Measurements from ENCODE around the gene ELMO1. TPM values are rescaled to one million over a fixed set of nuclear protein-coding genes. Genes with fewer than 3 reads are reported as not detected.

Gene ELMO1
- polyA plus RNA-seq, 1 donor (not counting 4 experiments of a cell fraction or from before 2014, with no cell fraction given), result not detected

GRCh38 chr7:37327288-37327687, 121.4 kb downstream of the ELMO1 start:
- Histone ChIP-seq H3K36me3 (ENCODE audit: control insufficient read depth in 2 of 2, extremely low read depth in 1 of 2, insufficient read depth in 2 of 2, low read length in 2 of 2) (no peaks in the 10 kb centered on the region), H3K4me1 (ENCODE audit: control insufficient read depth, extremely low read depth, insufficient read depth, low read length) (no peaks in the 10 kb centered on the region), H3K27me3 (ENCODE audit: control insufficient read depth, extremely low read depth, insufficient read depth, low read length) (no peaks in the 10 kb centered on the region), H2AFZ (ENCODE audit: control insufficient read depth, low read length) (no peak overlapping the region), H3K27ac (ENCODE audit: control insufficient read depth, insufficient read depth, low read length) (no peak overlapping the region), H3K79me2 (ENCODE audit: control insufficient read depth, insufficient read depth, low read length) (no peaks in the 10 kb centered on the region), H3K4me3 (ENCODE audit: control insufficient read depth in 2 of 3, extremely low read depth in 1 of 3, insufficient read depth in 2 of 3, low read depth in 1 of 3, low read length in 3 of 3) (no peak overlapping the region), H3K9ac (ENCODE audit: control insufficient read depth, extremely low read depth, insufficient read depth, low read length) (no peak overlapping the region), H3K9me1 (ENCODE audit: control insufficient read depth, extremely low read depth, insufficient read depth, low read length) (no peaks in the 10 kb centered on the region), H3K9me3 (ENCODE audit: control insufficient read depth, low read depth, low read length) (no peaks in the 10 kb centered on the region), H3K4me2 (ENCODE audit: control insufficient read depth, extremely low read depth, insufficient read depth, low read depth, low read length) (no peak overlapping the region), H4K20me1 (ENCODE audit: control insufficient read depth, extremely low read depth, insufficient read depth, low read length) (no peaks in the 10 kb centered on the region)
- no peak for TF ChIP-seq CTCF (optimal IDR thresholded peaks at IDR 0.05 in 1 of 3, IDR thresholded peaks at IDR 0.05 in 1 of 3, conservative IDR thresholded peaks at IDR 0.05 in 1 of 3; ENCODE audit: extremely low read depth in 1 of 3, insufficient read depth in 2 of 3, low read length in 3 of 3)
- TF ChIP-seq EZH2 (IDR thresholded peaks at IDR 0.05; ENCODE audit: low read length), result no peak
- dilution Hi-C loops (cut with MboI; ENCODE audit: extremely low pct_ligation_motif_present, low sequenced_read_pairs), result no loop called here
- FAIRE-seq (no peak), DNase-seq (ENCODE audit: low read depth, low spot score) (no peak)

DNA sequence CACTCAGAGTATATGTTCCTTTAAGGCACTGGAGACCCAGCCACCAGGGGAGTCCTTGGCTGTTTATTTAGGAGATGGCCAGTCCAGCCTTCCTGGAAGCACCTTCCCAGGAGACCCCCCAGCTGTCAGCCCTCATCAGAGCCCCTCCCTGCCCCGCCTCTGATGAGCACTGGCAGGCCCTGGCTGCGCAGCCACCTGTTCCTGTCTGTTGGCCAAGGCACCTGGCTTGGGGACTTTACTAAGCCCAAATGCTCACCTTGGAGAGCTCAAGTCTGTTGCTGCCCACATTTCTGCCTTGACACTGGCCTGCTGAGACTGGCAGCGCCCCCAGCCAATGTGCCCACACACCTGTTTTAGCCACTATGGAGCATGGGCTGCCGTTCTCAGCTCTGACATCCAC, 124.7 kb downstream of the ELMO1 start:
- Histone ChIP-seq H2AFZ (ENCODE audit: control insufficient read depth, low read length) (no peak overlapping the region), H3K9me1 (ENCODE audit: control insufficient read depth, extremely low read depth, insufficient read depth, low read length) (no peaks in the 10 kb centered on the region), H4K20me1 (ENCODE audit: control insufficient read depth, extremely low read depth, insufficient read depth, low read length) (no peaks in the 10 kb centered on the region), H3K9me3 (ENCODE audit: control insufficient read depth, low read depth, low read length) (no peaks in the 10 kb centered on the region), H3K9ac (ENCODE audit: control insufficient read depth, extremely low read depth, insufficient read depth, low read length) (no peak overlapping the region), H3K4me1 (ENCODE audit: control insufficient read depth, extremely low read depth, insufficient read depth, low read length) (no peaks in the 10 kb centered on the region), H3K36me3 (ENCODE audit: control insufficient read depth in 2 of 2, extremely low read depth in 1 of 2, insufficient read depth in 2 of 2, low read length in 2 of 2) (no peaks in the 10 kb centered on the region), H3K4me2 (ENCODE audit: control insufficient read depth, extremely low read depth, insufficient read depth, low read depth, low read length) (no peak overlapping the region), H3K27me3 (ENCODE audit: control insufficient read depth, extremely low read depth, insufficient read depth, low read length) (no peaks in the 10 kb centered on the region), H3K27ac (ENCODE audit: control insufficient read depth, insufficient read depth, low read length) (no peak overlapping the region), H3K79me2 (ENCODE audit: control insufficient read depth, insufficient read depth, low read length) (no peaks in the 10 kb centered on the region), H3K4me3 (ENCODE audit: control insufficient read depth in 2 of 3, extremely low read depth in 1 of 3, insufficient read depth in 2 of 3, low read depth in 1 of 3, low read length in 3 of 3) (no peak overlapping the region)
- DNase-seq (ENCODE audit: low read depth, low spot score), result no peak
- dilution Hi-C loops (cut with MboI; ENCODE audit: extremely low pct_ligation_motif_present, low sequenced_read_pairs), result no loop called here
- FAIRE-seq, result no peak
- no peak for TF ChIP-seq CTCF (optimal IDR thresholded peaks at IDR 0.05 in 1 of 3, IDR thresholded peaks at IDR 0.05 in 1 of 3, conservative IDR thresholded peaks at IDR 0.05 in 1 of 3; ENCODE audit: extremely low read depth in 1 of 3, insufficient read depth in 2 of 3, low read length in 3 of 3)
- TF ChIP-seq EZH2 (IDR thresholded peaks at IDR 0.05; ENCODE audit: low read length), result no peak

All from keratinocyte (primary cell).